Measurements from ENCODE around the gene MAN1A2. TPM values are rescaled to one million over a fixed set of nuclear protein-coding genes. Genes with fewer than 3 reads are reported as not detected.

The MAN1A2 gene
- total and polyA plus RNA-seq, 10 of the 15 experiments (the other 5 are each of a cell fraction or from before 2014, with no cell fraction given) = 2.8 to 23.6 (median 16.0) TPM

DNA sequence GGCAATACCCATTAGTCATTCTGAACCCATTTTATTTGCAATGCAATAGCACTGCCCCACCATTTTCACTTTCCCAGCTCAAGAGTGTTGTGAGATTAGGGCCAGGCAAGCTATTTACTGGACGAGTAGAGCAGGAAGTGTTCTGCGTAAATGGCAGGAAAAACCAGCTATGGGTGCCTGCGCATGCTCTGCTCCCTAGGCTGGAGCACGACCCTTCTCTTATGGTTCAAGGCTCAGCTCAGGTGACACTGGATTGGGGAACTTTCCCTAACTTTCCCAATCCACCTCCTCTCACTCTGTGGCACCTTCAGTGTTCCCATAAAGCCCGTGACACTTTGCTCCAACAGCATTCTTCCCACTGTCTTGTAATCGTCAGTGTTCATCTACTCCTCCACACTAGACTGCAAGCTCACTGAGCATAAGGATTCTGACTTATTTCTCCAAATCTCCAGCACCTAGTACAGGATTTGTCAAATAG lies 3.6 kb upstream of the MAN1A2 start:
- 16% methylated on average over 6 of the region's 6 CpGs for WGBS (ENCODE audit: insufficient coverage, insufficient replicate concordance, low lambda C conversion rate, missing lambda C conversion rate)
- FAIRE-seq (no peak), ATAC-seq (peak; percentile 4), DNase-seq (ENCODE audit: low read depth, low spot score) (peak; percentile 50)
- no peak overlapping the region for H3K4me3 ChIP-seq
- SMC1A ChIA-PET (ENCODE audit: uncharacterized antibody, unreplicated experiment) = interaction anchor here (0.7 to 1.8 kb wide), 7 partner anchors 10 to 235 kb away, joined by 3 to 5 read pairs (median 3); no protein-coding TSS in a partner anchor
- H3K36me3 ChIP-seq (ENCODE audit: control insufficient read depth in 2 of 2, insufficient read depth in 2 of 2, low read length in 1 of 2) = no peaks in the 10 kb centered on the region
- no peaks in the 10 kb centered on the region for H4K20me1 ChIP-seq (ENCODE audit: control insufficient read depth, insufficient read depth)
- no peak overlapping the region for H3K9ac ChIP-seq (ENCODE audit: control insufficient read depth, insufficient read depth, low read length)
- no peaks in the 10 kb centered on the region for H3K9me3 ChIP-seq (replicated peaks; ENCODE audit: control insufficient read depth, insufficient read depth, low read length)
- RAD21 ChIA-PET (ENCODE audit: unreplicated experiment) = interaction anchor here (0.9 to 1.0 kb wide), 3 partner anchors 10 to 82 kb away, joined by 3 read pairs; no protein-coding TSS in a partner anchor
- H3K4me1 ChIP-seq (ENCODE audit: control insufficient read depth, insufficient read depth, low read length) = peaks cover 20% of the 10 kb centered on the region
- intact Hi-C loops (cut with micrococcal nuclease; ENCODE audit: unreplicated experiment) (loop anchor here (10.0 kb wide), 1 partner anchor 299 kb away; the partner anchor contains the start of gene TTF2), in situ Hi-C loops (cut with MboI) (no loop called here)
- CTCF ChIA-PET = interaction anchor here (0.8 to 1.4 kb wide), 2 partner anchors 24 to 151 kb away, joined by 3 read pairs; no protein-coding TSS in a partner anchor
- peaks cover 22% of the 10 kb centered on the region for H3K79me2 ChIP-seq (ENCODE audit: control insufficient read depth, insufficient read depth, low read length)
- H3K4me2 ChIP-seq (ENCODE audit: control insufficient read depth, insufficient read depth) = peak overlapping the region; percentile 36
- H2AFZ ChIP-seq (ENCODE audit: control insufficient read depth, low read depth, low read length) = peak overlapping the region; percentile 60
- H3K27me3 ChIP-seq (replicated peaks in 1 of 2; ENCODE audit: control insufficient read depth in 2 of 2, insufficient read depth in 2 of 2, low read length in 1 of 2) = no peaks in the 10 kb centered on the region
- H3K27ac ChIP-seq (ENCODE audit: control insufficient read depth, insufficient read depth) = no peak overlapping the region
- POLR2A ChIA-PET = no interaction called here
- BruUV-seq (replicated peaks) = no TSS peak
- TF ChIP-seq POU2F2 (IDR thresholded peaks at IDR 0.05; ENCODE audit: borderline replicate concordance, low read depth, low read length) = no peak
- 0 out of 4 replicates have a peak, but pooled peaks of 1 of the 2 experiments have one; percentile 11 for TF ChIP-seq IKZF2 (IDR thresholded peaks at IDR 0.05)
- no peak for TF ChIP-seq TCF12 (IDR thresholded peaks at IDR 0.05; ENCODE audit: low read depth, low read length)
- TF ChIP-seq NFXL1 (IDR thresholded peaks at IDR 0.05; ENCODE audit: borderline replicate concordance) = no peak
- no peak for TF ChIP-seq NR2C1 (IDR thresholded peaks at IDR 0.05)
- TF ChIP-seq, protein P1, sequence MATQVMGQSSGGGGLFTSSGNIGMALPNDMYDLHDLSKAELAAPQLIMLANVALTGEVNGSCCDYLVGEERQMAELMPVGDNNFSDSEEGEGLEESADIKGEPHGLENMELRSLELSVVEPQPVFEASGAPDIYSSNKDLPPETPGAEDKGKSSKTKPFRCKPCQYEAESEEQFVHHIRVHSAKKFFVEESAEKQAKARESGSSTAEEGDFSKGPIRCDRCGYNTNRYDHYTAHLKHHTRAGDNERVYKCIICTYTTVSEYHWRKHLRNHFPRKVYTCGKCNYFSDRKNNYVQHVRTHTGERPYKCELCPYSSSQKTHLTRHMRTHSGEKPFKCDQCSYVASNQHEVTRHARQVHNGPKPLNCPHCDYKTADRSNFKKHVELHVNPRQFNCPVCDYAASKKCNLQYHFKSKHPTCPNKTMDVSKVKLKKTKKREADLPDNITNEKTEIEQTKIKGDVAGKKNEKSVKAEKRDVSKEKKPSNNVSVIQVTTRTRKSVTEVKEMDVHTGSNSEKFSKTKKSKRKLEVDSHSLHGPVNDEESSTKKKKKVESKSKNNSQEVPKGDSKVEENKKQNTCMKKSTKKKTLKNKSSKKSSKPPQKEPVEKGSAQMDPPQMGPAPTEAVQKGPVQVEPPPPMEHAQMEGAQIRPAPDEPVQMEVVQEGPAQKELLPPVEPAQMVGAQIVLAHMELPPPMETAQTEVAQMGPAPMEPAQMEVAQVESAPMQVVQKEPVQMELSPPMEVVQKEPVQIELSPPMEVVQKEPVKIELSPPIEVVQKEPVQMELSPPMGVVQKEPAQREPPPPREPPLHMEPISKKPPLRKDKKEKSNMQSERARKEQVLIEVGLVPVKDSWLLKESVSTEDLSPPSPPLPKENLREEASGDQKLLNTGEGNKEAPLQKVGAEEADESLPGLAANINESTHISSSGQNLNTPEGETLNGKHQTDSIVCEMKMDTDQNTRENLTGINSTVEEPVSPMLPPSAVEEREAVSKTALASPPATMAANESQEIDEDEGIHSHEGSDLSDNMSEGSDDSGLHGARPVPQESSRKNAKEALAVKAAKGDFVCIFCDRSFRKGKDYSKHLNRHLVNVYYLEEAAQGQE (IDR thresholded peaks at IDR 0.05; ENCODE audit: low read depth, low read length) = no peak
- TF ChIP-seq RBBP5 (conservative IDR thresholded peaks at IDR 0.05) = no peak
- no peak for TF ChIP-seq IKZF1 (conservative IDR thresholded peaks at IDR 0.05)
- TF ChIP-seq SIX5 (IDR thresholded peaks at IDR 0.05; ENCODE audit: low read depth, low read length, severe bottlenecking) = no peak
- peak; percentile 47 for TF ChIP-seq JUNB (IDR thresholded peaks at IDR 0.05)
- TF ChIP-seq GABPA (IDR thresholded peaks at IDR 0.05; ENCODE audit: low read depth) = no peak
- TF ChIP-seq RB1 (IDR thresholded peaks at IDR 0.05; ENCODE audit: borderline replicate concordance) = no peak
- TF ChIP-seq, protein P2, sequence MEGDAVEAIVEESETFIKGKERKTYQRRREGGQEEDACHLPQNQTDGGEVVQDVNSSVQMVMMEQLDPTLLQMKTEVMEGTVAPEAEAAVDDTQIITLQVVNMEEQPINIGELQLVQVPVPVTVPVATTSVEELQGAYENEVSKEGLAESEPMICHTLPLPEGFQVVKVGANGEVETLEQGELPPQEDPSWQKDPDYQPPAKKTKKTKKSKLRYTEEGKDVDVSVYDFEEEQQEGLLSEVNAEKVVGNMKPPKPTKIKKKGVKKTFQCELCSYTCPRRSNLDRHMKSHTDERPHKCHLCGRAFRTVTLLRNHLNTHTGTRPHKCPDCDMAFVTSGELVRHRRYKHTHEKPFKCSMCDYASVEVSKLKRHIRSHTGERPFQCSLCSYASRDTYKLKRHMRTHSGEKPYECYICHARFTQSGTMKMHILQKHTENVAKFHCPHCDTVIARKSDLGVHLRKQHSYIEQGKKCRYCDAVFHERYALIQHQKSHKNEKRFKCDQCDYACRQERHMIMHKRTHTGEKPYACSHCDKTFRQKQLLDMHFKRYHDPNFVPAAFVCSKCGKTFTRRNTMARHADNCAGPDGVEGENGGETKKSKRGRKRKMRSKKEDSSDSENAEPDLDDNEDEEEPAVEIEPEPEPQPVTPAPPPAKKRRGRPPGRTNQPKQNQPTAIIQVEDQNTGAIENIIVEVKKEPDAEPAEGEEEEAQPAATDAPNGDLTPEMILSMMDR (IDR thresholded peaks at IDR 0.05 in 2 of 3, conservative IDR thresholded peaks at IDR 0.05 in 1 of 3; ENCODE audit: control insufficient read depth in 2 of 3, extremely low read depth in 1 of 3, insufficient read depth in 1 of 3, low read depth in 3 of 3, low read length in 3 of 3) = no peak
- TF ChIP-seq, protein P3, sequence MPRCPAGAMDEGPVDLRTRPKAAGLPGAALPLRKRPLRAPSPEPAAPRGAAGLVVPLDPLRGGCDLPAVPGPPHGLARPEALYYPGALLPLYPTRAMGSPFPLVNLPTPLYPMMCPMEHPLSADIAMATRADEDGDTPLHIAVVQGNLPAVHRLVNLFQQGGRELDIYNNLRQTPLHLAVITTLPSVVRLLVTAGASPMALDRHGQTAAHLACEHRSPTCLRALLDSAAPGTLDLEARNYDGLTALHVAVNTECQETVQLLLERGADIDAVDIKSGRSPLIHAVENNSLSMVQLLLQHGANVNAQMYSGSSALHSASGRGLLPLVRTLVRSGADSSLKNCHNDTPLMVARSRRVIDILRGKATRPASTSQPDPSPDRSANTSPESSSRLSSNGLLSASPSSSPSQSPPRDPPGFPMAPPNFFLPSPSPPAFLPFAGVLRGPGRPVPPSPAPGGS (IDR thresholded peaks at IDR 0.05; ENCODE audit: borderline replicate concordance, insufficient read depth, low read depth, low read length, poor library complexity, severe bottlenecking) = no peak
- no peak for TF ChIP-seq CHD2 (IDR thresholded peaks at IDR 0.05; ENCODE audit: borderline replicate concordance, low read depth, low read length)
- TF ChIP-seq RFX5 (IDR thresholded peaks at IDR 0.05; ENCODE audit: low read depth, low read length) = no peak
- TF ChIP-seq DPF2 (IDR thresholded peaks at IDR 0.05) = no peak
- no peak for TF ChIP-seq ZNF207 (IDR thresholded peaks at IDR 0.05; ENCODE audit: borderline replicate concordance)
- TF ChIP-seq SP1 (IDR thresholded peaks at IDR 0.05; ENCODE audit: low read depth, low read length) = no peak
